PC-9 (cell line): ENCODE measurements around the gene NT5C1A. TPM values are rescaled to one million over a fixed set of nuclear protein-coding genes. Genes with fewer than 3 reads are reported as not detected.

Experiments used
- BruUV-seq: library from RNA; stranded (reverse); fragments of 400-500 nt; replicated peaks from 2 replicates; lab custom pipeline; 2021; lab: Mats Ljungman, UMichigan
- CTCF ChIA-PET: fragments of 300-600 bp; sonication (Branson Sonifier 250); formaldehyde crosslinking; loops from one replicate; lab custom pipeline; 2022; ENCODE audit warnings: antibody characterized with exemption; lab: Charles Lee
- POLR2A ChIA-PET: fragments of 300-600 bp; sonication (Branson Sonifier 250); formaldehyde crosslinking; loops from one replicate; lab custom pipeline; 2022; ENCODE audit warnings: antibody characterized with exemption; ENCODE audit not compliant: unreplicated experiment; lab: Charles Lee
- DNase-seq, 2 experiments: peaks; one replicate each; pipeline versions ENCODE4 v3.0.0 to v3.0.0-alpha.2; 2015 to 2022; ENCODE audit warnings: mixed read lengths in 1 of 2
- H2AFZ ChIP-seq: fragments of 200-600 bp; sonication (generic); 2 replicates; pipeline ENCODE4 v1.8.1; 2017; ENCODE audit warnings: antibody characterized with exemption
- H3F3A ChIP-seq: fragments of 200-600 bp; sonication (generic); 2 replicates; pipeline ENCODE4 v1.8.1; 2017; ENCODE audit warnings: antibody characterized with exemption, mild to moderate bottlenecking, low read depth; ENCODE audit not compliant: insufficient read depth
- H3K27ac ChIP-seq: fragments of 200-600 bp; sonication (generic); 2 replicates; pipeline ENCODE4 v1.6.1; 2016; ENCODE audit warnings: mixed run types
- H3K27me3 ChIP-seq: fragments of 200-600 bp; sonication (generic); 2 replicates; pipeline ENCODE4 v1.6.1; 2016; ENCODE audit warnings: low read depth, mixed run types; ENCODE audit not compliant: insufficient read depth
- H3K36me3 ChIP-seq: fragments of 200-600 bp; sonication (generic); 2 replicates; pipeline ENCODE4 v1.6.1; 2016; ENCODE audit warnings: low read depth, mixed run types
- H3K4me1 ChIP-seq: fragments of 200-600 bp; sonication (generic); replicated peaks from 2 replicates; pipeline ENCODE4 v1.6.1; 2016; ENCODE audit warnings: mixed run types; ENCODE audit not compliant: insufficient read depth
- H3K4me2 ChIP-seq: fragments of 200-600 bp; sonication (generic); 2 replicates; pipeline ENCODE4 v1.6.1; 2017; ENCODE audit warnings: mixed run types
- H3K4me3 ChIP-seq: fragments of 200-600 bp; sonication (generic); 2 replicates; pipeline ENCODE4 v1.6.1; 2016; ENCODE audit warnings: mixed run types
- H3K79me2 ChIP-seq: fragments of 200-600 bp; sonication (generic); 2 replicates; pipeline ENCODE4 v1.6.1; 2017; ENCODE audit warnings: low read depth, mixed run types
- H3K9me2 ChIP-seq: fragments of 200-600 bp; sonication (generic); 2 replicates; pipeline ENCODE4 v1.8.1; 2017; ENCODE audit warnings: mild to moderate bottlenecking; ENCODE audit not compliant: insufficient read depth
- H3K9me3 ChIP-seq: fragments of 200-600 bp; sonication (generic); 2 replicates; pipeline ENCODE4 v1.8.1; 2016; ENCODE audit warnings: low read depth; ENCODE audit not compliant: insufficient read depth
- H4K20me1 ChIP-seq: fragments of 200-600 bp; sonication (generic); 2 replicates; pipeline ENCODE4 v1.8.1; 2017; ENCODE audit not compliant: insufficient read depth
- CTCF ChIP-seq: fragments of 200-600 bp; sonication (generic); conservative IDR thresholded peaks from 2 replicates; pipeline ENCODE4 v1.6.1; 2017; ENCODE audit warnings: mixed run types, antibody characterized with exemption, mild to moderate bottlenecking, moderate library complexity
- EZH2 ChIP-seq: fragments of 200-600 bp; sonication (generic); IDR thresholded peaks from 2 replicates; pipeline ENCODE4 v1.8.0; 2017; ENCODE audit warnings: antibody characterized with exemption, low read depth
- intact Hi-C: fragments of 100-400 bp; cut with micrococcal nuclease; formaldehyde crosslinking; loops from one replicate; pipeline ENCODE4 v1.10.0; 2022; ENCODE audit not compliant: unreplicated experiment
- total RNA-seq: library from RNA; stranded (reverse); gene quantifications from 2 replicates; pipeline ENCODE4 v1.2.3, GENCODE V29; 2021

NT5C1A gene
- total RNA-seq, 1 experiment from 2014 or later, result not detected

GRCh38 chr1:39668894-39669293, 3.0 kb downstream of the NT5C1A start:
- intact Hi-C loops, result no loop called here
- Histone ChIP-seq H3F3A (no peaks in the 10 kb centered on the region), H3K4me1 (no peaks in the 10 kb centered on the region), H3K36me3 (no peaks in the 10 kb centered on the region), H2AFZ (no peak overlapping the region), H3K4me2 (no peak overlapping the region), H3K27ac (no peak overlapping the region), H3K4me3 (no peak overlapping the region), H3K9me2 (no peaks in the 10 kb centered on the region), H4K20me1 (no peaks in the 10 kb centered on the region), H3K79me2 (no peaks in the 10 kb centered on the region), H3K9me3 (no peaks in the 10 kb centered on the region), H3K27me3 (peaks cover 37% of the 10 kb centered on the region)
- CTCF ChIA-PET, result interaction anchor here (0.6 kb wide), 2 partner anchors 51 to 481 kb away, joined by 5 to 10 read pairs; no protein-coding TSS in a partner anchor
- TF ChIP-seq CTCF (no peak), EZH2 (no peak)
- BruUV-seq, result no TSS peak
- no peak for DNase-seq
- POLR2A ChIA-PET, result interaction anchor here (0.6 kb wide), 1 partner anchor 13 kb away, joined by 8 read pairs; no protein-coding TSS in a partner anchor

- CTCF ChIA-PET, result no interaction called here
- H3K27me3 ChIP-seq, result peaks cover 37% of the 10 kb centered on the region
Observed at GRCh38 chr1:39668111-39668510, 3.8 kb downstream of the NT5C1A start.

GRCh38 chr1:39666772-39667171, 5.1 kb downstream of the NT5C1A start:
- intact Hi-C loops, result no loop called here
- H3K9me3 ChIP-seq, result no peaks in the 10 kb centered on the region
- H3F3A ChIP-seq, result no peaks in the 10 kb centered on the region
- H2AFZ ChIP-seq, result no peak overlapping the region
- H3K4me3 ChIP-seq, result no peak overlapping the region
- H3K9me2 ChIP-seq, result no peaks in the 10 kb centered on the region
- H3K4me1 ChIP-seq, result no peaks in the 10 kb centered on the region
- H3K4me2 ChIP-seq, result no peak overlapping the region
- H3K27me3 ChIP-seq, result peaks cover 26% of the 10 kb centered on the region
- H3K27ac ChIP-seq, result no peak overlapping the region
- ChIA-PET CTCF (no interaction called here), POLR2A (no interaction called here)
- no TSS peak for BruUV-seq
- H3K79me2 ChIP-seq, result no peaks in the 10 kb centered on the region
- TF ChIP-seq EZH2, result no peak
- no peak for TF ChIP-seq CTCF
- H3K36me3 ChIP-seq, result no peaks in the 10 kb centered on the region
- DNase-seq, result no peak
- no peaks in the 10 kb centered on the region for H4K20me1 ChIP-seq

More at GRCh38 chr1:39668111-39668510, 3.8 kb downstream of the NT5C1A start:
- H3K9me3 ChIP-seq, result no peaks in the 10 kb centered on the region
- H3K79me2 ChIP-seq, result no peaks in the 10 kb centered on the region
- no peaks in the 10 kb centered on the region for H3F3A ChIP-seq
- H3K4me2 ChIP-seq, result no peak overlapping the region
- H4K20me1 ChIP-seq, result no peaks in the 10 kb centered on the region
- no peaks in the 10 kb centered on the region for H3K4me1 ChIP-seq
- intact Hi-C loops, result no loop called here
- no peak overlapping the region for H3K4me3 ChIP-seq
- no peak overlapping the region for H2AFZ ChIP-seq
- H3K9me2 ChIP-seq, result no peaks in the 10 kb centered on the region
- no TSS peak for BruUV-seq
- no peak overlapping the region for H3K27ac ChIP-seq
- no peak for DNase-seq
- POLR2A ChIA-PET, result no interaction called here
- H3K36me3 ChIP-seq, result no peaks in the 10 kb centered on the region
- TF ChIP-seq EZH2, result no peak
- no peak for TF ChIP-seq CTCF
